HG03196 (cell line): Measurements from ENCODE around the gene PADI3.
"Not testable (repeated sequence)": the region's sequence is repeated elsewhere in the genome, so short reads cannot be mapped to it uniquely, and the experiment has no call there.

ENCODE experiments used
- ATAC-seq: cut with Tn5 transposase; IDR thresholded peaks from one replicate; pipeline ENCODE4 v1.9.1; 2021; ENCODE audit not compliant: unreplicated experiment

PADI3 gene

DNA sequence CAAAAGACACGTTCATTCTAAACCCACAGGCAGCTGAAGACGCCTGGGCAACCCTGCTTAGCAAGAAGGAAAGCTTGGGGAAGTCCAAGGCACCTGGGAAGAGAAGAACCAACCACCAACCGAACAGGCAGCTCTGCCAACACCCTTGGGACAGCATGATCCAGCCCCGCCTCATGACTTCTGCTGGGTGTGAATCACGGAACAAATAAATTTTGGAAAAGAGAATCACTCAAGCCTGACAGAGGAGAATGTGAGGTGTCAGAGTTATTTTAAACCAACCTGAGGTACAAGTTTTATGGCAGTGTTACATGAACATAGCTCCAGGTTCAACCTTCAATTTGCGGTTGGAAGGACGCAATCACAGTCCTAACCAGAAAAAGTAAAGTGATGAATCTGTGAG, 49.1 kb downstream of the PADI3 start:
- ATAC-seq = no peak

DNA sequence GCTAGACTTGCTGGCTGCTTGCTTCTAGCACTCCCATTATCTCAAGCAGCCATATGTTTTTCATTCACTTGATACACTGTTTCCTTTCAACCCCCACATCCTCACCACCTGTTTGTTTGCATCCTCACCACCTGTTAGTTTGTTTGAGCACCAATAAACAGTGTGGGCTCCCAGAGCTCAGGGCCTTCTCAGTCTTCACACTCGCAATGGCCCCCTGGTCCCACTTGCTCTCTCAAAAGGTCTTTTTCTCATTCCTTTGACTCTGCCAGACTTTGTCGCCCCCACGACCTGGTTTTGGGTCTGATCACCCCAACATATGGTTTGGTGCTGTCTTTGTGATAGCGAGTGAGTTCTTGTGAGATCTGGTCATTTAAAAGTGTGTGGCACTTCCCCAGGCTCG, 52.9 kb downstream of the PADI3 start:
- ATAC-seq = no peak

DNA sequence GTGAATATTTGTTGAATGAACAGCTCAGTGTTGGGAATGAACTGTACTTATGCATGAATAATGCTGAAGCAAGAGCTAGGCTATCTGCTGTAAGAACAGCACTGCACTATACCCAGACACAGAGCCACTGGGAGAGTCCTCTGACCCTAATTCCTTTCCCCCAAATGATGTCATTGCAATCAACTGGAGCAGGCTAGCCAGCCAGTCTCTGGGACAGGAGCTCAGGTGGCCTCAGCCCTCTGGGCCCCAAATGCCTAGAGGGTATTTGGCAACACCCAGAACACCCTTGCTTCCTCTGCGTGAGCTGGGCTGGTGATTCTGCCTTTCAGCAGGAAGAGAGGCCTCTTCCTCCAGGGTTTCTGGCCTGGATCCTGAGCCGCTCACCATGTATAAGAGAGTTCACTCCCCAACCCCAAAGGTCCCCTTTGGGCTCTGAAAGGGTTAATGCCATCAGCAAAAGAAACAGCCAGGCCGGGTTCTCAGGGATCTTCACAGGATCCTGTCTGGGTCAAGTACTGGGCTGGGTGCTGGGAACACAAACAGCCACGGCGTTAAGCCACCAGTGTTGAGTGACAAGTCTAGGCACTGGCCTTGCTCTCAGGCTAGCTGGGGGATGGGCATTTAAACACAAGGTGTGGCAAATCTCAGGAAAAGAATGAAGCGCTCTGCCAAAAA, 55.4 kb downstream of the PADI3 start:
- ATAC-seq = no peak

DNA sequence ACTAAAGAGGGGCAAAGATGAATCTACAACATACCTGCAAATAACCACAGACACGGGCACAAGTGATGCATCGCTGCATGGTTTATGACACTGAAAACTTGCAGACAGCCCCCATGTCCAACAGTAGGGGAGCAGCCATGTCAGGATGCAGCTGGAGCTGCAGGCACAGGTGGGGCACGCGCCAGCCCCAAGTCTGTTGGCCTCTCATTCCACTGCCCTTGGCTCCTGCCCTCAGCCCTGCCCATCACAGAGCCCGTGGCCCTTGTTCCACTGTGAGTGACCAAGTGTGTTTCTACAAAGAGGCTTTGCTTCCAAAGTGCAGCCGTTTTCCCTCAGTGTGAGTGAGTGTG, 55.9 kb downstream of the PADI3 start:
- no peak for ATAC-seq

DNA sequence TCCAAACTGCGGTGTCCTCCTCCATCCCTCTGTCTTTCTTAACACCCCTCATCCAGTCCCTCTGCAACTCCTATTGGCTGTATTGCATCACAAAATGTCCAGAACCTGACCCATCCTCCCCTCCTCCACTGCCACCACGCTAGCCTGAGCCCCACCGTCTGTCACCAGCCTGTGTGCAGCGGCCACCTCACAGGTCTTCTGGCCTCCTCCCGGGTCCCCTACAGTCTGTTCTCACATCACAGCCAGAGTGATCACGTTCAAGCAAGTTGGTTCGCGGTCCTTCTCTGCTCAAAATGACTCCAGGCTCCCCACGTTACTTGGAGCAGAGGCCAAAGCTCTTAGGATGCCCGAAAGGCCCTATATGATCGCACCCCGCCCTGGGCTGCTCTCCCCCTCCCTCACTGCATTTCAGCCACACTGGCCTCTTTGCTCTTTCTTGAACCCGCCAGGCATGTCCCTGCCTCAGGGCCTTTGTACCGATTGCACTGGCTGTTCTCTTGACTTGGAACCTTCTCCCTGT, 56.7 kb downstream of the PADI3 start:
- no peak for ATAC-seq

DNA sequence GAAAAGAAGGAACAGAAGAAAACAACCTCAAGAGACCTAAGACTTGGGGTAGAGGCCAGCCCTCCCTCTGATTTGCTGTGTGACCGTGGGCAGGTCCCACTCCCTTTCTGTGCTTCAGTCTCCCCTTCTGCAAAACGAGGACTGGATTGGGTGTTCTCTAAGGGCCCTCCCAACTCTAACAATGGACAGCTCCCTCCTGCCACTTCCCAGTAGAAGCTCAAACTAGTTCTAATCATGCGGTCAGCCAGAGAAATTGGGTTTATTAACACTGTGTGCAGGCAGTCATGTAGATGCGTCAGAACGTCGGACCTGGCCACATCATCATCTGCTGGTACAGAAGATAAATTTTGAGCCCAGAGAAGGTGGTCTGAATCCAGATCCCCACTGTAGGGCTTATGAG, 57.5 kb downstream of the PADI3 start:
- no peak for ATAC-seq

DNA sequence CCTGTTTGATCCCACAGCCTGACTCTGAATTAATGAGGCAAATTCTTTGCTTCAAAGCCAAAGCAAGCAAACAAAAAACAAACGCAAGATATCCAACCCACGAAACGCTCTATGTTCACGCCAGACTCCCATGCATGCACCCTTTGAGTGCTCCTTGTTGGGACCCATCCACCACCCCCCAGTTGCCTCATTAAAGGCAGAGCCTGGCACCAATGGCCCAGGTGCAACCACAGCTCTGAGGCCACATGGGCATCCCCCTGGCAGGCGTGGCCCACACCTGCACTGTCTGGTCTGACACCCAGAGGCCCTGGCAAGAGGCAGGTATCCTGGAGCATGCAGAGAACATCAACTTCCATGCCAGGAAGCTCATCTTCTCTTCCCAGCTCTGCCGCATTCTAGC, 58.0 kb downstream of the PADI3 start:
- no peak for ATAC-seq

DNA sequence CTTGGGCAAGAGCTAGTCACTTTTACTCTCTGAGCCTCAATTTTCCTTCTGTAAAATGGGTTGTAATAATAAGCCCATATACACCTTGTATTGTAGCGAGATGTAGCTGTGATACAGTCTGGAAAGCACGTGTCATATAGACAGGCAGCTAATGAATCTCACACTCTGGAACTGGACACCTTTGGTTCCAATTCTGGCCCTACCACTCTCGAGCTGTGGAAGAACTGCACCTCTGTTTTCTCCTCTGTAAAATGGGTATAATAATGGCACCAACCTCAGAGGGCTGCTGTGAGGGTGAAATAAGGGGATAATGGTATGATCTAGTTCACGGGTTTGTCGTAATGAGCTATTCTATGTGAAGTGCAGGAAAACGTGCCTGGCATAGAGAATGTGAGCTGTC, 58.4 kb downstream of the PADI3 start:
- ATAC-seq = no peak

DNA sequence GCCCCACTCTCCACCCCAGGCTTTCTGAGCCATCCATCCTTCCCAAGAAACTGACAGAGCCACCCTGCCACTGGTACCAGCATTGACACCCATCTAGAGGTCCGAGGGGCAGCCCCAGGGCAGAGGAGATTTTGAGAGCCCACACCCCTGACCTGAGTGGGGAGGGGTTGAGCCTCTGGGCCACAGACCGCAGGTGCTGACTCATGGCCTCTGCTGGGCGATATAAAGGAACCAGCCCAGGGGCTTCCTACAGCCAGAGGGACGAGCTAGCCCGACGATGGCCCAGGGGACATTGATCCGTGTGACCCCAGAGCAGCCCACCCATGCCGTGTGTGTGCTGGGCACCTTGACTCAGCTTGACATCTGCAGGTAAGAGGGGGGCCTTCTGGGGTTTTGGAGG, 59.0 kb downstream of the PADI3 start, which contains the start of gene PADI4:
Gene PADI4 (plus strand): TSS at position 252 of the 400 bp plus-strand sequence. CDS start 26 bp downstream, at position 278.
- ATAC-seq = no peak

DNA sequence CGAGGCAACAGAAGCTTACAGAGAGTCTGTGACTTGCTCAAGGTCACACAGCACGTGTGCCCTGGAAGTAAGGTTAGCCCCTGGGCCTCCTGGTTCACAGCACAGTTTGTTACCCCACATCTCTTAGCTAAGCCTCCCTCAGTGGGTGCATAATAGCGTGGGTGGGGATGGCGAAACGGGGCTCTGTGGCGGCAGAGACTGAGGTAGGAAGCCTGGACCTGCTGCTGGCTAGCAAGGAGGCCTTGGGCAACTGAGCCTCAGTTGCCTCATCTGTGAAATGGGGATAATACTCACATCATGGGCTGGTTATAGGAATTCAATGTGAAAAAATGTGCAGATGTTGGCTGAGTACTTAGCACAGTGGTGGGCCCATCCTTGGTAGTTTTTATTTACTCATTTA, 59.7 kb downstream of the PADI3 start:
- ATAC-seq = no peak

DNA sequence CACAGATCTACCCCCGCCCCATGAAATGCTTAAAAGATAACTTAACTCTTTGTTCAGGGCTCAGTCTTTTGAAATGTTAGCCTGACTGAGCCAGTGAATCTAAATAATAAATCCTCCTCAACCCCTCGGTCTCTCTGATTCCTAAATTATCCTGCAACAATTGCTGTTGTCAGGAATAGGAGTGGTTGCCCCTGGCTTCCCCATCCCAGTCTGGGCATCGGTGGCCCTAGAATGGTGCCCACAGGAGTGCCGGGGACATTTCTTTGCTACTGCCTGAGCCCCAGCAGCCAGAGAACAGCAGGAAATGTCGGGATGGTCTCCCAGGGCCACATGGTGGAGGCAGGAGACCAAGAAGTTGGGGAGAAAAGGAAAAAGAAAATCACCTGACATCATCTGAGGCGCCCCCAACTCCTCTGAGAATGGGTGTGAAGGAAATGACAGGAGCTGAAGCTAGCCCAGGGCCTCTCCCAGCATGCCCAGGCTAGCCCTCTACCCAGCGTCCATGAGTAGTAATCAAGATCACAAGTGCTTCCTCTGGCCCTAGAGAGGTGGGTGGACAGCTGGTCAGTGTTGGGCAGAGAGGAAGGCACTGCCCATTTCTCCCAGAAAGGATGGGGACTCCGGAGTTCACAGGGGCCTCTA, 60.6 kb downstream of the PADI3 start:
- ATAC-seq = no peak

DNA sequence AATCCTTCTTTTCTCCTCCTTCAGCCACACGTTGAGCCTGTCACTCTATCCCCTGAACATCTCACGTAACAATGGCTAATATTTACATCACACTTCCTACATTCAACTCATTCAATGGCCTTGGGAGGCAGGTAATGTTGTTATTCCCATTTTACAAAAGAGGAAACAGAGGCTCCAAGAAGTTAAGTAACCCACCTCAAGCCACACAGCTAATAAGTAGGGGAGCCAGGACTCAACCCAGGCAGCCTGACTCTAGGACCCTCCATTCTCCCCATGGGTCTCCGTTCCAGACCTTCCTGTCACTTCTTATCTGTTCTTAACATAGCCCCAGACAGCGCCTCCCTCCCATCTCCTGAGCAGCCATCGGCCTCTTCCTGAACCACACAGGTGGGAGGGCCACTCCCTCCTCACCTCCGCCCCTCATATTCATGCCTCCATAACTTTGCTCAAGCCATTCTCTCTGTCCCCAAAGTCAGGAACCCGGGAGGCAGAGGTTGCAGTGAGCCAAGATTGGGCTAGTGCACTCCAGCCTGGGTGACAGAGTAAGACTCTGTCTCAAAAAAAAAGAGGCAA, 61.3 kb downstream of the PADI3 start:
- no peak for ATAC-seq

DNA sequence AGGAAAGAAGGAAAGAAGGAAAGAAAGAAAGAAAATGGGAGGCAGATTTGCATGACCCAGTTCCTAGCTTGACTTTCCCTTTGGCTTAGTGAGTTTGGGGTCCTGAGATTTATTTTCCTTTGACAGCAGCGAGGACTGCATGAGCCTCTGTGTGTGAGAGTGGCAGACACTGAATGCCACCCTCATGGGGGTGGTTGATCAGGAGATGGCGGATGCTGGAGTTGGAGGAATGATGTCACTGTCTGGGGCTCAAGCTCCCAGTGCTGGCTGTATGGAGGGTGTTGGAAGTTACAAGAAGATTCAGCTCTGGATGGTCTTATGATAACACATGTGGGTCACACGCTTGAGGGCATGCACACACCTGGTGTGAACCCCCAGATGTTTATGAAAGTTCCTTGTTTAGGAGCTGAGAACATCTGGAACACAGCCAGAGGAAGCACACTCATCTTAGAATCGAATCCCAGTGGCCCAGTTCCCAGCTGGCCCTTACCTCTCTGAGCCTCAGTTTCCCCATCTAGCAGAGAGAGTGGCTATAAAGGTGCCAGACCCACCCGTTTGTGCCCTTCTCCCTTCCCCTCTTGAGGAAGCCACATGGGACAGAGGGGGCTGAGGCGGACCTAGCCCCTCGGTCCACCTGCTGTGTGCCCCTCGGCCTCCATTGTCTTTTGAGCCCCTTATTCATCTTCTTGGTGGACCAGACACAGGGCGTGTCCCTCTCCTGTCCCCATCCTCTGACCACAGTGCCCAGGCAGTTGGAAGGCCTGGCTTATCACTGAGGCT, 64.8 kb downstream of the PADI3 start:
- no peak for ATAC-seq

DNA sequence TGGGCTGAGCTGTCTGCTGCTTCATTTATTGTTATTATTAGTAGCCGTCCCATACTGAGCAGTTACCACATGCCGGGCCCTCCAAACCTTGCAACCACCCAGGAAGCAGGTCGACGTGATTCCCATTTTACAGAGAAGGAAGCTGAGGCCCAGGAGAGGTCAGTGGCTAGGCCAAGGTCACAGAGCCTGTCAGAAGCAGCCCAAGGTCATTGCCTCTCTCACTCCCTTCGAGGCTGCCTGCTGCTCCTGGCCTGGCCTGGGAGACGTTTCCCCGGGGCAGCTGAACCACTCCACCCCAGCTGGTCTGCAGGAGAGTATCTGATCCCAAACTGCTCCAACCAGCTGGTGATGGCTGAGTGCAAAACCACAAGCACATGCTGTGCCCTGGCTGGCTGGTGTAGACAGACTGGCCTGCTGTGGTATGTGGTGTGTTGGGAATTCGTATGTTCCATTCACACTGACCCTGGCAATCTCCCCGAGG, 65.6 kb downstream of the PADI3 start:
- no peak for ATAC-seq

DNA sequence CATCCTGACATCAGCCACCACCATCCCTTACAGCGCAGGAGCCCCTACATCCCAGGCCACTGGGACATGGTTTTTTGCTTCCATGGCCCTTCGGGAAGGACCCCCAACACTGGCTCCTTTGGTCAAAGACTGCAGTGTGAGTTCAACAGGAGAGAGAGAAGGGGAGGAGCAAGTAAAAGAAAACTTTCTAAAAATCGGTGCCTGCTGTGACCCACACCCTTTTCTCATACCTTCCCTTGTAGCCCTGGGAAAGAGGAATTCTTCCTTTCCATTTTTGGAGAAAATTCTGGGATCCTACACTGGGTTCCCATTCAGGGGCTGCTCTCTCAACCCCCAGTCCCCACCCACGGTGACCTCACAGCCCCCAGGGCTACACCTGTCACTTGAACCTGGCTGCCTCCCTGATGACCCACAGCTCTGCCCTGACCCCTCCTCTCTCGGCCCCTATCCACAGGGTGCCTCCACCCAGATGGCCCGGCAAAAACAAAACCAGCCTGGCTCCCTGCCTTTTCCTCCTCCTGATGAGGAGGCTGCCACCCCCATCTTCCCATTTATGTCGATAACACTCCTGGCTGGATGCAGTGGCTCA, 66.7 kb downstream of the PADI3 start:
- no peak for ATAC-seq

DNA sequence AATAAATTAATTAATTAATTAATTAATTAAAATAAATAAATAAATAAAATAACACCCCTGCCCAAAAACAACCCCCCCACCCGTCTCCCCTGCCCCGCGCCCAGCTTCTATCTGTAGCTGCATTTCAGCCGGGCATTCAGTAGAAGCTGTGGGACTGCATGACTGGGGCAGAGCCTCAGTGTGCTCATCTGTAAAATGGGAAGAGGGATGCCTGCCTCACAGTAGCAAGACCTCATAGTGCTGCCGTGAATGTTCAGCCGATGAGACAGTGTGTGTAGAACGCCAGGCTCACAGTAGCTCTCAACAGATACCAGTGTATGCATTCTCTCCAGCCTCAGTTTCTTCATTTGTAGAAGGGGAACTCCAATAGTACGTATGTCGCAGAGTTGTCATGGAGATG, 67.8 kb downstream of the PADI3 start:
- no peak for ATAC-seq

DNA sequence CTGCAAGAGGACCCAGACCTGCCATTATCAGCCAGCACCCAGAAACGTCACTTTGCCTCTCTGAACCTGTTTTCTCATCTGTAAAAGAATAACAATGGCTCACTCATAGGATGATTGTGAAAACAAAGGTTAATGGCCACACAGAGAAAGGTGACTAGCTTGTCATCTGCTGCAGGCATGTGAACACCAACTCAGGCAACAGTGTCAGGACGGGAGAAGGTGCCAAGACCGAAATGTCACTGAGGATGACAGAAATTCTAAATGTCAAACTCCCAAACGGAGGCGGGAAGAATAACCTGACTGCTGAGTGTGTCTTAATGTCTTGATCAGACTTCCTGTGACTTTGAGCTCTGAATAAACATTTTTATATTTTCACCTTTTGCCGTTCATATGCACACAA, 69.4 kb downstream of the PADI3 start:
- ATAC-seq = no peak

DNA sequence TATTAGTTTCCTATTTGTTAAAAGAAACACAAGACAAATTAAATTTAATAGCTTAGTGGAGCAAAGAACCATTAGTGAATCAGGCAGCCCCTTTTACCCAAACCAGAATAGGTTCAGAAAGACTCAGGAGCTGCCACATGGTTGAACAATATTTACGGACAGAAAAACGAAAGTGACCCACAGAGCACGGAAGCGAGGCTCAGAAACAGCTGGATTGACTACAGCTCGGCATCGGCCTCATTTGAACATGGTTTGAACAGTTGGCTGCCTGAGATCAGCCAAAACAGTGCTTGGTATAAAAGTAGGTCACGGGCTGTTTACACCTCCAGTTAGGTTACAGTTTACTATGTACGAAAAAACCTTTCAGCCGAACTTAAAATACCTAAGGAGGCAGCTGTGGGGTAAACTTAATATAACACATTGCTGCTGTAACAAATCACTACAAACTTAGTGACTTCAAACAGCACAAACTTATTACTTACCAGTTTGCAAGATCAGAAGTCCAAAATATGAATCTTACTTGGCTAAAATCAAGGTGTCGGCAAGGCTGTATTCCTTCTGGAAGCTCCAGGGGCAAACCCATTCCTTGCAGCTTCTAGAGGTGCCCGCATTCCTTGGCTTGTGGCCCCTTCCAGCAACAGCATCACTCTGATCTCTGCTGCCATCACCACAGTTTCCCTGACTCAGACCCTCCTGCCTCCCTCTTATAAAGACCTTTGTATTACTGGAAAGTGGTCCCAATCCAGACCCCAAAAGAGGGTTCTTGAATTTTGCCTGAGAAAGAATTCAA, 70.9 kb downstream of the PADI3 start:
- ATAC-seq = no peak

DNA sequence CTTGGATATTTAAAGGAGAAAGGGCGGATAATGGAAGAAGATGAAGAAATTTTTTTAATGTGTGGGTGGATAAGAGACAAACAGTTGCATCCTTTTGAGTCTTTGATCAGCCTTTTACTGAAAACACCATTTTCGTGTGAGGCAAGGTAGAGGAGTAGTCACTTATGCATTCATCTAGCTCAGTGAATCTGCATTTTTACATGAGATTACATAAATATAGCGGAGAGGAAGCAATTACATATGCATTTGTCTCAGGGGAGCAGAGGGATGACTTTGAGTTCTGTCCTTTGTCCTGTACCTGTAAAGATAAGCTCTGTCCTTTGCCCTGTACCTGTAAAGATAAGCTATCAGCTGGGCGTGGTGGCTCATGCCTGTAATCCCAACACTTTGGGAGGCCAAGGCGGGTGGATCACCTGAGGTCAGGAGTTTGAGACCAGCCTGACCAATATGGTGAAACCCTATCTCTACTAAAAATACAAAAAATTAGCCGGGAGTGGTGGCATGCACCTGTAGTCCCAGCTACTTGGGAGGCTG, 73.0 kb downstream of the PADI3 start:
- ATAC-seq = not testable (repeated sequence)

DNA sequence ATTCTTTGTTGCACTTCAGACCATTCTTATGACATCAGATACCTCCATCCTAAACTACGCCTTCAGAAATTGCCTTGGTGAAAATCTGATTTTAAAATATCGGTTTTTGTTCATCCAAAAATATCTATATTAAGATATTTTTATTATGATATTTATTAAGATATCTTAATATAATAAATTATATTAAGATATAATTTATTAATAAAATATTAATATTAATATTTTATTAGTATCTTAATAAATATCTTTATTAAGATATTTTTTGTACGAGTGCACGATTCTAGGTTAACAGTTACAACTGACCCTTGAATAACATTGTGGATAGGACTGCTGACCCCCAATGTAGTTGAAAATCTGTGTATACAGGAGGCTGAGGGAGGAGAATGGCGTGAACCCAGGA, 80.0 kb downstream of the PADI3 start:
- ATAC-seq = no peak
